HG03520 (cell line): ENCODE data around the gene CDC25A.

Source experiments
- ATAC-seq: cut with Tn5 transposase; IDR thresholded peaks from one replicate; pipeline ENCODE4 v1.9.1; 2021; ENCODE audit warnings: mild to moderate bottlenecking, moderate library complexity; ENCODE audit not compliant: unreplicated experiment

Gene CDC25A

GRCh38 chr3:48142316-48142870, 45.8 kb downstream of the CDC25A start:
- no peak for ATAC-seq

GRCh38 chr3:48141604-48142137, 46.5 kb downstream of the CDC25A start:
- ATAC-seq: no peak

- ATAC-seq: no peak
These were observed 47.1 kb downstream of the CDC25A start for GRCh38 chr3:48140936-48141603.

- no peak for ATAC-seq
These were observed 47.9 kb downstream of the CDC25A start for GRCh38 chr3:48140336-48140757.

GRCh38 chr3:48137425-48137999, 50.7 kb downstream of the CDC25A start:
- ATAC-seq: no peak

GRCh38 chr3:48135552-48136495, 52.4 kb downstream of the CDC25A start:
- no peak for ATAC-seq

GRCh38 chr3:48130321-48130904, 57.8 kb downstream of the CDC25A start:
- ATAC-seq: no peak

- ATAC-seq: no peak
These were observed 58.3 kb downstream of the CDC25A start for GRCh38 chr3:48129921-48130320.

GRCh38 chr3:48128774-48129173, 59.4 kb downstream of the CDC25A start:
- no peak for ATAC-seq

GRCh38 chr3:48125886-48126622, 62.2 kb downstream of the CDC25A start:
- no peak for ATAC-seq

GRCh38 chr3:48125013-48125705, 63.1 kb downstream of the CDC25A start:
- no peak for ATAC-seq

GRCh38 chr3:48123346-48123745, 64.9 kb downstream of the CDC25A start:
- no peak for ATAC-seq

GRCh38 chr3:48122504-48122903, 65.7 kb downstream of the CDC25A start:
- no peak for ATAC-seq

GRCh38 chr3:48120223-48120622, 68.0 kb downstream of the CDC25A start:
- ATAC-seq: no peak

GRCh38 chr3:48119505-48120193, 68.6 kb downstream of the CDC25A start:
- no peak for ATAC-seq

GRCh38 chr3:48118928-48119327, 69.3 kb downstream of the CDC25A start:
- no peak for ATAC-seq

- no peak for ATAC-seq
These were observed 69.9 kb downstream of the CDC25A start for GRCh38 chr3:48118322-48118721.

- ATAC-seq: no peak
These were observed 75.4 kb downstream of the CDC25A start for GRCh38 chr3:48112813-48113212.
